ENCODE data around the gene CDR2L.

- no peak for TF ChIP-seq REST (IDR thresholded peaks at IDR 0.05)
- no peak for TF ChIP-seq CTCF (IDR thresholded peaks at IDR 0.05; ENCODE audit: low read depth, low read length, missing input control)
- no peak for TF ChIP-seq GABPA (IDR thresholded peaks at IDR 0.05 in 1 of 2, conservative IDR thresholded peaks at IDR 0.05 in 1 of 2)
- TF ChIP-seq RXRA (IDR thresholded peaks at IDR 0.05): peak in 1 of 2 donors; percentile 30
- TF ChIP-seq ATF3 (IDR thresholded peaks at IDR 0.05): no peak
- no peak for TF ChIP-seq MAX (IDR thresholded peaks at IDR 0.05)
- TF ChIP-seq SP1 (IDR thresholded peaks at IDR 0.05): peak; percentile 26
- no peak for TF ChIP-seq NR2F2 (IDR thresholded peaks at IDR 0.05)
Measured at GRCh38 chr17:75048249-75048878, 60.9 kb downstream of the CDR2L start.
